Mesothelial cell of epicardium (in vitro differentiated cells): ENCODE data around the gene ARHGAP35. TPM values are rescaled to one million over a fixed set of nuclear protein-coding genes. Genes with fewer than 3 reads are reported as not detected.
A peak's percentile ranks its signal among the peaks of the same experiment; 100 is the strongest.
"Not testable (repeated sequence)": the region's sequence is repeated elsewhere in the genome, so short reads cannot be mapped to it uniquely, and the experiment has no call there.

Experiments used
- DNase-seq, 2 experiments: peaks; one replicate each; pipeline ENCODE4 v3.0.0; 2021; ENCODE audit warnings: low spot score in 2 of 2; ENCODE audit not compliant: unreplicated experiment in 2 of 2
- H3K27ac Mint-ChIP-seq: 2 replicates; pipeline ENCODE4 v1.8.0; 2021; ENCODE audit warnings: mixed read lengths
- H3K27me3 Mint-ChIP-seq: 2 replicates; pipeline ENCODE4 v1.8.0; 2021; ENCODE audit warnings: low read depth, mixed read lengths
- H3K36me3 Mint-ChIP-seq: 2 replicates; pipeline ENCODE4 v1.8.0; 2021; ENCODE audit warnings: mixed read lengths
- H3K4me1 Mint-ChIP-seq: 2 replicates; pipeline ENCODE4 v1.8.0; 2021; ENCODE audit warnings: mixed read lengths
- H3K4me3 Mint-ChIP-seq: 2 replicates; pipeline ENCODE4 v1.8.0; 2021; ENCODE audit warnings: mild to moderate bottlenecking, moderate library complexity, mixed read lengths
- H3K9me3 Mint-ChIP-seq: 2 replicates; pipeline ENCODE4 v1.8.0; 2021; ENCODE audit warnings: mixed read lengths
- total RNA-seq: library from RNA; stranded (reverse); gene quantifications from 3 replicates; pipeline ENCODE4 v1.2.1, GENCODE V29; 2021
- TF ChIP-seq, protein P1 (sequence below): fragments of 200-600 bp; sonication (generic); IDR thresholded peaks from one replicate; pipeline ENCODE4 v1.5.0; 2021; ENCODE audit warnings: antibody characterized with exemption; ENCODE audit not compliant: unreplicated experiment

Gene ARHGAP35
- total RNA-seq, 1 donor from 2014 or later = 77.9 TPM

DNA sequence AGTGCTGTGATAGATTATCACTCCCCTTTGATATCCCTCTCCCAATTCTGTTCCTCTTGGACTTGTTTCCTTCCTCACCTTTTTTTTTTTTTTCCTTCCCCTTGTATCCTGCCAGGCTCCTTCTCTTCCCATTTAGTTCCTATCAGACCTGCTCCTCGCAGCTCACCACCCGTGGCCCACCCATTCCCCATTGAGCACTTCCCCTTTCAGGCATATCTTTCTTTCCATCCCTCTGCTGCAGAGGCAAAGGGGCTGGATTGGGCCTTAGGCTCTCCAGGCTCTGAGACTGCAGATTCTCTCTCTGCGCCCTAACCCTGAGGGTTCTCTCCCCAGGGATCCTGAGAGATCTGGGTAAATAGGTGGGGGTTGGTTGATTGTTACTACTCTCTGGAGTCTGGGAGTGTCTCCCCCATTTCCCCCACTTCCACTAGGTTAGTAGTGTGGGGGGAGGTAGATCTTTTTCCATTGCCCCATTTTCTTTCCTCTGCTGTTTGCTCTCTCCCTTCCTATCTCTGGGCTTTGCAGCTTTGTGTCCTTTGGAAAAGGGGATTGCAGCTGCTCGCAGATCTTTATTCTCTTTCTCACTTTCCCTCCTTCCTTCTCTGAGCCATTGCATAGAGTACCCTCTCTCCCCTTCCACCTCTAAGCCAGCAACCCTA lies 2.3 kb downstream of the ARHGAP35 start:
- H3K27me3 Mint-ChIP-seq = no peaks in the 10 kb centered on the region
- no peaks in the 10 kb centered on the region for H3K36me3 Mint-ChIP-seq
- TF ChIP-seq, protein P1, sequence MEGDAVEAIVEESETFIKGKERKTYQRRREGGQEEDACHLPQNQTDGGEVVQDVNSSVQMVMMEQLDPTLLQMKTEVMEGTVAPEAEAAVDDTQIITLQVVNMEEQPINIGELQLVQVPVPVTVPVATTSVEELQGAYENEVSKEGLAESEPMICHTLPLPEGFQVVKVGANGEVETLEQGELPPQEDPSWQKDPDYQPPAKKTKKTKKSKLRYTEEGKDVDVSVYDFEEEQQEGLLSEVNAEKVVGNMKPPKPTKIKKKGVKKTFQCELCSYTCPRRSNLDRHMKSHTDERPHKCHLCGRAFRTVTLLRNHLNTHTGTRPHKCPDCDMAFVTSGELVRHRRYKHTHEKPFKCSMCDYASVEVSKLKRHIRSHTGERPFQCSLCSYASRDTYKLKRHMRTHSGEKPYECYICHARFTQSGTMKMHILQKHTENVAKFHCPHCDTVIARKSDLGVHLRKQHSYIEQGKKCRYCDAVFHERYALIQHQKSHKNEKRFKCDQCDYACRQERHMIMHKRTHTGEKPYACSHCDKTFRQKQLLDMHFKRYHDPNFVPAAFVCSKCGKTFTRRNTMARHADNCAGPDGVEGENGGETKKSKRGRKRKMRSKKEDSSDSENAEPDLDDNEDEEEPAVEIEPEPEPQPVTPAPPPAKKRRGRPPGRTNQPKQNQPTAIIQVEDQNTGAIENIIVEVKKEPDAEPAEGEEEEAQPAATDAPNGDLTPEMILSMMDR = no peak
- no peaks in the 10 kb centered on the region for H3K9me3 Mint-ChIP-seq
- H3K4me1 Mint-ChIP-seq = peaks cover 23% of the 10 kb centered on the region
- H3K4me3 Mint-ChIP-seq = no peak overlapping the region
- DNase-seq = no peak
- no peak overlapping the region for H3K27ac Mint-ChIP-seq

DNA sequence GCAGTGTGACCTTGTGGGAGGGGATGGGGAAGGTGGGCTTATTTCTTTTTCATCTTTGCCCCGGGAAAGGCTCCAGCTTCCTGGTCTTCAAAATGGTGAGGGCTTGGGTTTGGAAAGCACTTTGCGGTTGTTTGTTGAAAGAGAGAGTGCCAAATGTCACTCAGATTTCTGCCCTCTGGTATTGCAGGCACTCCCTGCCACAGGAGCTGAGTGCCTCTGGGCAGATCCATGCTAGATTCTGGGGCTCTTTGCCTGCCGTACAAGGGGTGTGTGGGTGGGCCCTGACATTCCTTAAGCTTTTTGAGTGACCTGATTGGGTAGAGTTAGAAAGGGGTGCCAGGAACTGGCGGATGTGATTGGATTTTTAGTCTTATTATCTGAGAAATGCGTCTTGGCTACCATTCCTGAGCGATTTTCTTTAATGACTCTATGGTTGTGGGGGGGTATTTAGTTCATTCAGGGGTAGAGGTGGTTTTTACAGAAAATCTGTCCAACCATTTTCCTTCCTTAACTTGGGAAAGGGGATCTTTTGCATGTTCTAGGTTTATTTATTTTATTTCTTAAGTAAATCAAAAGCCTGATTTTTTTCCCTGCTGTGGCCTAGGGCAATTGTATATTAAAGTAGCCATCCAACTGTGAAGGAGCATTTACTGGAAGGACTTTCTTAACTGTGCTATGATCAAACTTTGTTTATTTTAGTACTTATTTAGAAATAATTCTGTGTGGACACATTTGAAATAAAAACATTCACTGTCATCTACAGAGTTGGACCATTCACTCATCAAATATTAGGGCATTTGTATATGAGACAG lies 3.2 kb downstream of the ARHGAP35 start:
- TF ChIP-seq, protein P1 = no peak
- Mint-ChIP-seq H3K9me3 (no peaks in the 10 kb centered on the region), H3K36me3 (no peaks in the 10 kb centered on the region), H3K4me3 (no peak overlapping the region), H3K27ac (no peak overlapping the region), H3K4me1 (peaks cover 28% of the 10 kb centered on the region), H3K27me3 (no peaks in the 10 kb centered on the region)
- no peak for DNase-seq

DNA sequence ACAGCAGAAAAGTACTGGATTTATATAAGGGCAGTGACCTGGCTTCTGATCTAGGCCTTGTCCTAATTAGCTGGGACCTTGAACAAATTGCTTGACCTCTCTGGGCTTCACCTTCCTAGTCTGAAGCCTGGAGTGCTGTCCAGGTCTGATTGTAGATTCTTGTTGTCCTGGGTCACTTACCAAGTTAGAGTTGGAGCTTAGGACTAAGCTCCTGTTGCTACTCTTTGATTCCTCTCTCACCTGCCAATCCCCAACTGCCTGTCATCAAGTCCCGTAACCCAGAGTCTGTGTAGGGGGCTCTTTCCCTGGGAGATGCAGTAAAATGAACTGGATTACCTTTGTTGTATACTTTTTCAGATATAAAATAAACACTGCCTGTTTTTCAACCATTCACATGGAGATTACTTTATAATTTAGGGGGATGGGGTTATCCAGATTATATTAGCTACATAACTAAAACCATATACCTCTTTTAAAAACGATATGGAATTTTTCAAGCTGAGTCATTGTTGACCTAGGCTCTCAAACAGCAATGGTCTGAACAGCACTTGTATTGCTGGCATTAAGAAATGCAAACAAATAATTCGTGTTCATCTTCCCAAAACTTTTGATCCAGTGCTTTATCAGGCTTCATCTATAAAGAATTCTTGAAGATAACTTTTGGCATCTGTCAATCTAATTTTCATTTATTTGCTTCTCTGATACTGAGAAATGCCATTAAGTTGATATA lies 5.8 kb downstream of the ARHGAP35 start:
- Mint-ChIP-seq H3K4me3 (no peak overlapping the region), H3K36me3 (no peaks in the 10 kb centered on the region), H3K27ac (peak overlapping the region; percentile 75), H3K27me3 (no peaks in the 10 kb centered on the region), H3K4me1 (peaks cover 30% of the 10 kb centered on the region), H3K9me3 (no peaks in the 10 kb centered on the region)
- TF ChIP-seq, protein P1 = no peak
- no peak for DNase-seq

DNA sequence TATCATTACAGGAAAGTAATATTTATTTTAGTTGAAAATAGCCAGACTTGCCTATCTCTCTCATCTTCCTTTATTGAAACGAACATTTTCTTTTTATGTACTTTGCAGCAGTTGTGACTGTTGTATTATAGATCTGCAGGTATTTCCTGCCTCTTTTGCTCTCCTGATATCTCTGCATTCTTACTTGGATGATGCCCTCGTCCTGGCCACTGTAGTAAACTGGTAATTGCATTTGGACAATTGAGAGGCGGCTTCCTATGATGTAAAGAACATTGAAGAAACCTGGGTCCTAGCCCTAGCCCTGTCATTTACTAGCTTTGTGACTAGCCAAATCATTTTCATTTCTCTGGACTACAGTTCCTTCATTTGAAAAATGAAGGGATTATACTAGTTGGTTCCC lies 6.4 kb downstream of the ARHGAP35 start:
- Mint-ChIP-seq H3K4me1 (peaks cover 30% of the 10 kb centered on the region), H3K36me3 (no peaks in the 10 kb centered on the region), H3K27me3 (no peaks in the 10 kb centered on the region), H3K4me3 (no peak overlapping the region), H3K9me3 (no peaks in the 10 kb centered on the region), H3K27ac (peak overlapping the region; percentile 72)
- no peak for DNase-seq
- TF ChIP-seq, protein P1 = no peak

DNA sequence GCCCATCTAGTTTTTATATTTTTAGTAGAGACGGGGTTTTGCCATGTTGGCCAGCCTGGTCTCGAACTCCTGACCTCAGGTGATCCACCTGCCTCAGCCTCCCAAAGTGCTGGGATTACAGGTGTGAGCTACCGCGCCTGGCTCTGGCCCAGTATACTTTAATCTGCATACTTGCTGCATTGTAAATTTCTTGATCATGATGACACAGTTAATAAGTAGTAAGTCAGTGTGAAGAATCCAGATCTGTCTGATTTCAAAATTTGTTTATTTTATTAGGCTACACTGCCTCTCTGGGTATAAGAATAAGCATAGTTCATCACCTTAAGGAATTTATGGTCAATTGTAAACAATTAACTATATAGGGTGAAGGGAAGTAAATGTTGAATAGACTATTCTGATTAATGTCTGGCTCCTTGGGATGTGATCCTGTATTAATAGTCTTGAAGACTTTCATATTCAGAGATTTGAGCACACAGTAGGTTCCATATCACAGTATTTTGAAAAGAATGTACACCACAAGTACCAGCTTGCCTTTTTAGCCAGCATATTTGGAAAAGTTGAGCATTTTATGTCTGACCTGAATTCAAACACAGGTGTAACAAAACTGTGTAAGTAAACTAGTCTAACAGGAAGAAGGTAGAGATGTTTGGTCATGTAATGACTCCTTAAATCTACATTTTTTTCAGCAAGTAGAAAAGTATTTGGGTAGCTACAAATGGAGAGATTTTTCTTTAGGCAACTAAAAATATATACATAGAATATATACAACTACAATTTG lies 7.4 kb downstream of the ARHGAP35 start:
- Mint-ChIP-seq H3K9me3 (no peaks in the 10 kb centered on the region), H3K4me1 (peaks cover 33% of the 10 kb centered on the region), H3K27me3 (no peaks in the 10 kb centered on the region), H3K36me3 (no peaks in the 10 kb centered on the region), H3K27ac (peak overlapping the region; percentile 67), H3K4me3 (no peak overlapping the region)
- DNase-seq = no peak
- TF ChIP-seq, protein P1 = no peak

DNA sequence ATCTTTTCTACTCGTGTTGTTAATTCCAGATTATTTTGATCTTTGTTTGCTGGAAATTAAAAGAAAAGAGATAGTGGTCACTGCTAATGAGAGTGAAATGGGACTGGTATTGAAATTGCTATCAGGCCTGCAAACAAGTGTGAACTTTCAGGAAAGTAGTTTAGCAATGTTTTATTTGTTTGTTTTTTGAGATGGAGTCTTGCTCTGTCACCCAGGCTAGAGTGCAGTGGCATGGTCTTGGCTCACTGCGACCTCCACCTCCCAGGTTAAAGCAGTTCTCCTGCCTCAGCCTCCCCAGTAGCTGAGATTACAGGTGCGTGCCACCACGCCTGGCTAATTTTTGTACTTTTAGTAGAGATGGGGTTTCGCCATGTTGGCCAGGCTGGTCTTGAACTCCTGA lies 10.4 kb downstream of the ARHGAP35 start:
- not testable (repeated sequence) for DNase-seq, H3K36me3 Mint-ChIP-seq, H3K4me3 Mint-ChIP-seq, H3K27ac Mint-ChIP-seq, H3K9me3 Mint-ChIP-seq, H3K27me3 Mint-ChIP-seq
- H3K4me1 Mint-ChIP-seq = peaks cover 43% of the 10 kb centered on the region
